PFSK-1 (cell line): ENCODE measurements around the gene TNS3.

Experiments
- FOXP2 ChIP-seq: optimal IDR thresholded peaks from 2 replicates; pipeline ENCODE3; 2011; ENCODE audit warnings: borderline replicate concordance, control low read depth, inconsistent platforms; ENCODE audit not compliant: insufficient read depth; ENCODE audit errors: extremely low read length, extremely low read depth
- POLR2AphosphoS5 ChIP-seq: IDR thresholded peaks from 2 replicates; pipeline ENCODE4 v1.6.1; 2012; ENCODE audit warnings: low read depth, mild to moderate bottlenecking, control low read depth, low read length, moderate library complexity
- SIN3A ChIP-seq: IDR thresholded peaks from 2 replicates; pipeline ENCODE4 v1.6.1; 2012; ENCODE audit warnings: mild to moderate bottlenecking, low read length, moderate library complexity, borderline replicate concordance; ENCODE audit not compliant: insufficient read depth
- TAF1 ChIP-seq: IDR thresholded peaks from 2 replicates; pipeline ENCODE4 v1.6.1; 2012; ENCODE audit warnings: low read length, control low read depth, borderline replicate concordance; ENCODE audit not compliant: insufficient read depth
- TF ChIP-seq, protein P1 (sequence below), 2 experiments: IDR thresholded peaks; 2 replicates each; pipeline versions ENCODE4 v1.6.1 to v1.8.0; 2011 to 2012; ENCODE audit warnings: low read depth in 2 of 2, low read length in 2 of 2, control low read depth in 1 of 2, inconsistent platforms in 1 of 2, mild to moderate bottlenecking in 1 of 2, moderate library complexity in 1 of 2; ENCODE audit not compliant: insufficient read depth in 1 of 2

Gene TNS3

DNA sequence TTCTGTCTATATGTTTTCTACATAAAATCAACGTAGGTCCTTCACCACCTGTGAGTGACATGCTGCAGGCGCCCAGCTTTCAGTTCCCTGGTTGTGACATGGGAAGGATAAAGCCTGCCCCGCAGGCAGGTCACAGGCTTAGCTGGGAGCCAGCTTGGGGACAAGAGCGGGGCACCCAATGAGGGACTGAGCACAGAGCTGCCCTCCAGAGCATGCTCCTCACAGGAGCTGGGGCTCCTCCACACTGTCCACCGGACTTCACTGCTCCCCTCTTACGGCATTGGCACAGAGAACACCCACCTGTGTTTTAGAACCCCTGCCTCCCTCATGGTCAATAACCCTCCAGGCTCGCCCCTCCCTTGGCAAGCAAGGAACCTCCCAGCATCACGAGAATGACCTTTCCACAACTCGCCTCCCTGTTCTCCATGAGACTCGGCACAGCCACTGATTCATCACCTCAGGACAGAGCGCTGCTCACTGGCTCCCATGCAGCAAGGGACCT, 187.1 kb downstream of the TNS3 start:
- TF ChIP-seq POLR2AphosphoS5 (no peak), FOXP2 (no peak)

DNA sequence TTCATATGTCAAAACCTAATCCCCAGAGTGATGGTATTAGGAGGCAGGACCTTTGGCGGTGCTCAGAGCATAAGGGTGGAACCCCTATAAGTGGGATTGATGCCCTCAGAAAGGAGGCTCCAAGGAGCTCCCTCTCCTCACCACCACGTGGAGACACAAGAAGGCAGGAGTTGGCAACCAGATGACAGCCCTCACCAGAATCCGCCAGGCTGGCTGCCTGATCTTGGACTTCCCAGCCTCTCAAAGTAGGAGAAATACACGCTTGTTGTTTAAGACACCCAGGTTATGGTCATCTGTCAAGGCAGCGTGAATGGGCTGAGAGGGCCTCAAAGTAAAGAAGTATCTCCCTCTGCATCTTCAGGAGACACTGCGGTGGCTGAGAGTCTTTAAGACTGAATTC, 187.7 kb downstream of the TNS3 start:
- TF ChIP-seq, protein P1, sequence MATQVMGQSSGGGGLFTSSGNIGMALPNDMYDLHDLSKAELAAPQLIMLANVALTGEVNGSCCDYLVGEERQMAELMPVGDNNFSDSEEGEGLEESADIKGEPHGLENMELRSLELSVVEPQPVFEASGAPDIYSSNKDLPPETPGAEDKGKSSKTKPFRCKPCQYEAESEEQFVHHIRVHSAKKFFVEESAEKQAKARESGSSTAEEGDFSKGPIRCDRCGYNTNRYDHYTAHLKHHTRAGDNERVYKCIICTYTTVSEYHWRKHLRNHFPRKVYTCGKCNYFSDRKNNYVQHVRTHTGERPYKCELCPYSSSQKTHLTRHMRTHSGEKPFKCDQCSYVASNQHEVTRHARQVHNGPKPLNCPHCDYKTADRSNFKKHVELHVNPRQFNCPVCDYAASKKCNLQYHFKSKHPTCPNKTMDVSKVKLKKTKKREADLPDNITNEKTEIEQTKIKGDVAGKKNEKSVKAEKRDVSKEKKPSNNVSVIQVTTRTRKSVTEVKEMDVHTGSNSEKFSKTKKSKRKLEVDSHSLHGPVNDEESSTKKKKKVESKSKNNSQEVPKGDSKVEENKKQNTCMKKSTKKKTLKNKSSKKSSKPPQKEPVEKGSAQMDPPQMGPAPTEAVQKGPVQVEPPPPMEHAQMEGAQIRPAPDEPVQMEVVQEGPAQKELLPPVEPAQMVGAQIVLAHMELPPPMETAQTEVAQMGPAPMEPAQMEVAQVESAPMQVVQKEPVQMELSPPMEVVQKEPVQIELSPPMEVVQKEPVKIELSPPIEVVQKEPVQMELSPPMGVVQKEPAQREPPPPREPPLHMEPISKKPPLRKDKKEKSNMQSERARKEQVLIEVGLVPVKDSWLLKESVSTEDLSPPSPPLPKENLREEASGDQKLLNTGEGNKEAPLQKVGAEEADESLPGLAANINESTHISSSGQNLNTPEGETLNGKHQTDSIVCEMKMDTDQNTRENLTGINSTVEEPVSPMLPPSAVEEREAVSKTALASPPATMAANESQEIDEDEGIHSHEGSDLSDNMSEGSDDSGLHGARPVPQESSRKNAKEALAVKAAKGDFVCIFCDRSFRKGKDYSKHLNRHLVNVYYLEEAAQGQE (IDR thresholded peaks at IDR 0.05; ENCODE audit: insufficient read depth in 1 of 2, low read depth in 2 of 2, low read length in 2 of 2) = no peak
- TF ChIP-seq TAF1 (no peak), POLR2AphosphoS5 (no peak), SIN3A (no peak), FOXP2 (no peak)

DNA sequence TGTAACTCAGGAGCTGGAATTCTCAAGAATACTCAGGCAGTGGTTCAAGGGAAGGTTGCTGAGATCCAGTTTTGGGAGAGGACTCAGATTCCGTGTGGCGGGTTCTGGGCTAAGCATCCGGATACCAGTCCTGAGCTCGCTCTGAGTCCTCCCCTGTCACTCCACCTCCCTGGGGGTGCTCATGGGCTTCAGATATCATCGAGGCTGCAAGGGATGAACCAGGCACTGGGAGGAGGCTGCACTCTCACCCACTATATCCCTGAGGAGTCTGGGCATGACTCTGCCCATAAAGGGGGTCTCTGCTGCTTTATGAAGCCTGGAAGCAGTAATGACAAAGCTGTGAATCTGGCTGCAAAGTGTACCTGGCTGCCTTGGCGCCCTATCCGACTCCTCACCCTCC, 188.5 kb downstream of the TNS3 start:
- TF ChIP-seq TAF1 (no peak), POLR2AphosphoS5 (no peak)
- TF ChIP-seq, protein P1 (IDR thresholded peaks at IDR 0.05; ENCODE audit: insufficient read depth in 1 of 2, low read depth in 2 of 2, low read length in 2 of 2) = no peak

DNA sequence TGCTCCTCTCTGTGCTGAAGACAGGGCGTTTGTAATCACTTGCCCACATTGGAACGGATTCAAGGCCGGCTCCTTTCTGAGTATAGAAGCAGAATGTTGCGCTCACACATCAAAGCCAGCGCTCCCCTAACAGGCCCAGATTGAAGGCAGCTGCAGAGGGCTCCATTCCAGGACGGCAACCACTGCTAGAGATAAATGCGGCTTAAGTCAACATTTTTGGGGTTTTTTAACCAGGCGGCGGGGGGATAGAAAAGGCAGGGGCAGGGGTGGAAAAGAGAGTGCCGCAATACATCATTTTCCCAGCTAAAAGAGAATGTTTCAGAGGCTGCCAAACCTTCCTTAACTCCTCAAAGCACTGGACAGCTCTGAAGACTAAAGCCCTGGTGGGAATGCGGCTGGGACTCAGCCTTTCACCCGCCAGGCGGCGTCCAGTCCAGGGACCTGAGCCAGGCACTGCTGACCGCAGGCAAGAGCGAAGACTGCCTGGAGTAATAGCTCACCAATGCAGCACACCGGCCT, 189.6 kb downstream of the TNS3 start:
- TF ChIP-seq, protein P1 (IDR thresholded peaks at IDR 0.05; ENCODE audit: insufficient read depth in 1 of 2, low read depth in 2 of 2, low read length in 2 of 2) = no peak
- TF ChIP-seq FOXP2 = no peak
- no peak for TF ChIP-seq TAF1
- TF ChIP-seq SIN3A = no peak
- no peak for TF ChIP-seq POLR2AphosphoS5

DNA sequence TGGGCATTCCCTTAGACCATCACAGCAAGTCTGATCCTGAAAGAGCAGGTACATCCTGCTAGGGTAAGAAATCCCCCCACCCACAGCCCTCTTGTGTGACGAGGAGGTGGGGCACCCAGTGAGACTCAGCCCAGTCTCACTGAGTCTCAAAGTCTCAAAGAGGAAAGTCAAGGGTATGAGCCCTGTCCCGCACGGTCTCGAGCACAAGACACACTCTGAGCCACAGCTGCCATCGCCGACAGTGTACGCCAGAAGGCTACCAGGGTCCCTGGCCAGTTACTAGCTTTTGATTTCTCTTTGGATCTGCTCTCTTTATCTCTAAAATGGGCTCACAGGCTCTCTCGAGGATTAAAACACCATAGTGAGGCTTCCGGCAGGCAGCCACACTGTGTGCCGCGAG, 190.2 kb downstream of the TNS3 start:
- TF ChIP-seq SIN3A (no peak), POLR2AphosphoS5 (no peak)
- TF ChIP-seq, protein P1 (IDR thresholded peaks at IDR 0.05; ENCODE audit: insufficient read depth in 1 of 2, low read depth in 2 of 2, low read length in 2 of 2) = no peak

DNA sequence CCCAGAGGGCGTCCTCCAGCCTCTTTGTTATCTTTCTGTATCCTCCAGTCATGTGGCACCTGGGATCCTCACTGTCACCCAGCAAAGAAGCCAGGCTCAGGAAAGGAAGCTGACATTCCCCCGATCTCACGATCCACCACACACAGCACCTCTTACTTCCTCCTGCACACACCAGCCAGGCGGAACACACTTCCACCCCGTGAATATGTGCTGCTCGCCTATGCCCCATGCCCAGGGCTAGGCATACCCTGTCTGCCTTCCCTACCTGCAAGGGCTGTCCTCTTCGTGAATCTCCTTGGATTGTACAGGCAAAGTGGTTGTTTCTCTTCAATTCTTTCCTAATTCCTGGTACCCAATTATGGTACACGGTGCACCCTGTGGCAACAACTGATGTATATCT, 191.0 kb downstream of the TNS3 start:
- TF ChIP-seq SIN3A (no peak), FOXP2 (no peak), TAF1 (no peak), POLR2AphosphoS5 (no peak)
- TF ChIP-seq, protein P1 (IDR thresholded peaks at IDR 0.05; ENCODE audit: insufficient read depth in 1 of 2, low read depth in 2 of 2, low read length in 2 of 2) = no peak
